EH (cell line): ENCODE measurements around the gene BCL11B.
"Not testable (repeated sequence)": the region's sequence is repeated elsewhere in the genome, so short reads cannot be mapped to it uniquely, and the experiment has no call there.

Experiments used
- DNase-seq: peaks from one replicate; pipeline ENCODE4 v3.0.0-alpha.2; 2015; ENCODE audit warnings: low read depth

Gene BCL11B

DNA sequence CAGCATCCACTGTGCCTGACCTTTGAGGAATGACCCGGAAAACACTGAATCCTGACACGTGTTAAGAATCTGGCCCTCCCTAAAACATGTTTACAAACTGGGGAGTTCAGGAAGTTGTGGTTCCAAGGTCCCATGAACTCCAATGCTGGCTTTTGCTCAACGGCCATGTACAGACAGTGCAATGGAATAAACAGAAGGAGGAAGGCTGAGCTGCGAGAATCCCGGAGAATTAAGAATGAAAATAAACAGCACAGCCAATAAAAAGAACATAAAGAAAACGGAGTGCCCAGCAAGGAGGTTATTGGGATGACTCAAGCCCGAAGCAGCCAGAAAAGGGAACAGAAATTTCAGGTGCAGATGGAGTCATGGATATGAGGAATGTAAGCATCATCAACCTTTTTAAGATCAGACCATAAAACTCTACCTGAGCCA lies 32.3 kb downstream of the BCL11B start:
- no peak for DNase-seq

DNA sequence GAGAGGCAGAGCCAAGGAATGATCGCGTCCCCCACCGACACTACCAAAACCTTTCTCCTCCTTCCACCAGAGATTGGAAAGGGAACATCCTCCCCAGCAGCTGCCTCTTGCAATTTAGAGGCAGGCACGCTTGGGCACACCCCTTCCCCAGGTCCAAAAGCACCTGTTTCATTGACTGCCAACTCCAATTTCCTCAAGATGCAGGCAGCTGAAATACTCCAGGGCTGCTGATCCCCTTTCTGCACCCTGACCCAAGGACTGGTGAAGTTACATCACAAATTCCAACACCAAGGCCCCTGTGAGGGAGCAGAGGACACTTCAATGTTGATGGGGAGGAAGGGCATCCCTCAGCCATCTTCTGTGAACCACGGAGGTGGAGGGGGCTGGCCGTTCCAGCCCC lies 33.8 kb downstream of the BCL11B start:
- no peak for DNase-seq

DNA sequence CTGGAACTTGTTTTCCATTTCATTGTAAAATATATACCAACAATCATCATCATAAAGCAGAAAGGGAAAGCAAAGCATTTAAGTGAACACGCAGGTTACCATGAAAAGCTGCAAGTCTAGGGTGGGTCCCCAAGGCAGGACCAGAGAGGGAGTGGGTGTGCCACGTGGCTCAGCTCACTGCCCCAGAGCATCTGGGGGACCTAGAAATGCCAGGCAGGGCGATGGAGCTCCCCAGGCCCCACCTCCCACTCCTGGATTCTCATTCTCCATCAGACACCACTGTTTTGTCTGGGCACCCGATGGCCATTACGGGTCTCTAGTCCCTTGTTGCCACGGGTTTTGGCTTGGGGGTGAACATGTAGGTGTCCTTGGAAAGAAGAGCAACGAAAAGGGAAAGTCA lies 34.7 kb downstream of the BCL11B start:
- DNase-seq: no peak

DNA sequence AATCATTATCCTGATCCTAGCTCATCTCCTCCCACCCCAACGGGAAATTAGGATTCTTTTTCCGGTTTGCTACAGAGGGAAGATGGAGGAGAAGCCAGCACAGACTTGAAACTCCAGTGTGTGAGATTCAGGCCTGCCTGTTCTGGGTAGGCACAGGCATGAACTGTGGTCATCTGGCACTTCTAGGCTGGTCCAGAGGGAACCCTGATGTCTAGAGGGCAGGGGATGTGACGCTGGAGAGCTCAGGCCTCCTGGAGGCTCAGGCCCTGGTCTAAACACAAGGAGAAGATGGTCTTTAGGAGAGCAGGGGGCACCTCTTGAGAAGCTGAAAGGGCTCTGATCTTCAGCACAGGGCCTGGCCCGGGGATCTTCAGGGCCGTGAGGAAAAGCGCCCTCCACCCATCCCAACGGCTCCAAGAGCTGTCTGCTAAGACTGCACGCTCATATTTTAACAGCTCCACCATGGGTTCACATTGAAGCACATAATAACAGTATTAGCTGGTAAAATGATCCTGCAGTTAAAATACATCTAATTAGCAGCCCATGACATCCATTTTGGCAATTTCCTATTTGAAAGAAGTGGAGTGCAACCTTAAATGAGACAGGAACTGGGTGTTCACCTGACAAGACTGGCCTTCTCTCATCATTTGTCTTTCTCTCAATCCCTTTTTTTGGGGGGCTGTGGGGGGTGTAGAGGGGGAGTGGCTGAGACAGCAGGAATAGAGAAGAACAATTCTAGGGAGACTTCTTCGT lies 35.4 kb downstream of the BCL11B start:
- DNase-seq: no peak

DNA sequence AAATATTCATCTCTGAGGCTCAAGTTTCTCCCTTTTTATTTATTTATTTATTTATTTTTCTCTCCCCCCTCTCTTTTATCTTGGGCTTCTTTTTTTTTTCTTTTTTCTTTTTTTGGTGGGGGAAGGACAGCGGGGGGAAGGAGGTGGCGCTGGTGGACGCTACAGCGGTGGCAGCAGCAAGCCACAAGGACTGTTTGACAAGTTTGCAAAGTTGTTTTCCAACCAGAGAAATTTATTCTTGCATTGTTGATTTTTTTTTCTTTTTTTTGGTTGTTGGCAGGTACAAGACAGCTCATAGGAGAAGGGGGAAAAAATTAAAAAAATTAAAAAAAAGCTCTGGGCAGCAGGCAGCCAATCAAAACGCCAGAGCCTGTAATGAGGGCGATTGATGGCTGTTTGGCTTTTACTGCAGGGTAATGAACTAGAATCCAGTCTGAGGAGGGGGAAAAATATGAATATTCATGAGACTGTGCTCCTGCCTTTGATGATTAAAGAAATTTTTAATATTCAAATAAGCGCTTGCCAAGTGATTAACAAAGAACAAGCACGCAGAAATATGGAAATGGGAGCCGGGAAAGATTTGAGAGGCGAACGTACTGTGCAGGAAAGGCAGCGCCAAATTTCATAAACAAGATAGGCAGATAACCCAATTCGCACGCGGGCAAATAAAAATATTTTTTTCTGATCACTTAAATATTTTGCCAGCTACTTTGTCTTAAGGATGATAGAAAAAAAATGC lies 36.2 kb downstream of the BCL11B start:
- DNase-seq: no peak

DNA sequence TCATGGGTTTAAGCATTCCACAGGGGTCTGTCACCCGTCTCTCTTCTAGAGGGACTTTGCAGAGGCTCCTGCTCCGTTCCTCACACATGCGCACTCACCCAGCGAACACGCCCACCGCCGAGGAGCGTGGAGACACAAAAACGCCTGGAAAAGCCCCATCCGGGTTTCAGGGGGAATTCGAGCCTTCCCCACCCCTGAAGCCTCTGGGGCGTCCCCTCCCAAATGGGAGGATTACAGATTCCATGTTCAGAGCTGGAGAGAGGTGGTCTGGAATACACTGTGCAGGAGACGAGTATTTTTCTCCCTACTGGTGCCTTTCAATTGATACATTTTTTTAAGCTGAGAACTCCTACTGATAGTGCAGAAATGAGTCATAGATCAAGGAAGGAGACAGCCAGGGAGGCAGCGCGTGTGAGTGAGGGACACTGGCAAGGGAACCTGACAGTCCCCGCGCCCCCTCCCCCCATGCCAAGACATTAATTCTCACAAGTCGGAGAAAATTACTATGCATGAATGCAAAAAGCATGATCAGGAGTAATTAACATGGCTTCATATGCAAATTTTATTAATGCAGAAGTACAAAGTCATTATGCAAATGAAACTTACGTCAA lies 36.9 kb downstream of the BCL11B start:
- no peak for DNase-seq

DNA sequence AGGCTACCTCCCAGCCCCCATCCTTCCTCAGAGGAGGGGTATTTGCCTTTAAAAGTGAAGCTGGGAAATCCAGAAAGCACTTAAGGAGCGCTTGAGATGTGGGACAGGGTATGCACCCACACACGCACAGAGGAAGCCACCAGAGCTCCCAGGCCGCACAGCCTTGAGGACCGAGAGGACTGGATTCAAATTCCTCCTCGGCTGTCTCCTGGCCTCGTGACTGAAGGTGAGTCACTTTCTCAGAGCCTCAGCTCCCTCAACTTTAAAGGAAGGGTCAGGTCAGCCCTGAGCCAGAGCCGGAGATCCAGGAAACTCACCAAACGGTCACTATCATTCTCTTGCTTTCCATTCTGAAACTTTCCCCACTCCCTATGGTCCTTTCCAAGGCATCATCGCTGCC lies 37.6 kb downstream of the BCL11B start:
- no peak for DNase-seq

DNA sequence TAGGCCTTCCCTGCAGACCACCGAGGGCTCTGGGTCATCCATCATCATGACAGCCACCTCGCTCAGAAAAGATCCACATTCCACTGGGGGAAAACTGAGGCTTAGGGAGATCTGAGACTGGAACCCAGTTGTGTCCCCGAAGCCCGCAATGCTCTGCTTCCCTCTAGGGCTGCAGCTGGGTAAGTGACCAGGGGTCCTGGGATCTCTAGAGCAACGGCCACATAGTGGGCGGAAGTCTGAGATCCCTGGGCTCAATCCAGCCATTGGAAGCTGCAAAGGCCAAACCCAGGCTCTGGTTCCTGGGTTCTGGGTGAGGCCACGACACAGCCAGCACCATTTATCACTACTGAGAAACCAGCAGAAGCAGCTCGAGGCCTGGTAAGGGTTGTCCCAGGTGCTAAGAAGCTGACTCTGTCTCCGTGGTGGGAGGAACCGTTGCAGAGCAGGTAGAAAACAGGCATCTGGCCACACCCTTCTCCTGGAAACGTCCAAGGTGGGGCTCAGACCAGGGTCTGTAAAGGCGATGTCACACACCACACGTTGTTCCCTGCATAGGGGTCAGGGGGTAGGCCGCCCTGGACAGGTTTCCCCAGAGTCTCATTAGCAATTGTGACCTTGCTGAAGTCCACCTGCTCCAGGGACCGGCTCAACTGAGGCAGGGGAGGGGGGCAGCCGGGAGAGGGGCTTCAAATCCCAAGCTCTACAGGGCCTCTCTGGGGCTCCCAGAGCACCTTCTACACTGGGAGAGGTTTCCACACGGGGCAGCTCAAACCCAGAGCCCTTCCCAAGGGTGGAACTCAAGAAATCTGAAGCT lies 38.6 kb downstream of the BCL11B start:
- no peak for DNase-seq

DNA sequence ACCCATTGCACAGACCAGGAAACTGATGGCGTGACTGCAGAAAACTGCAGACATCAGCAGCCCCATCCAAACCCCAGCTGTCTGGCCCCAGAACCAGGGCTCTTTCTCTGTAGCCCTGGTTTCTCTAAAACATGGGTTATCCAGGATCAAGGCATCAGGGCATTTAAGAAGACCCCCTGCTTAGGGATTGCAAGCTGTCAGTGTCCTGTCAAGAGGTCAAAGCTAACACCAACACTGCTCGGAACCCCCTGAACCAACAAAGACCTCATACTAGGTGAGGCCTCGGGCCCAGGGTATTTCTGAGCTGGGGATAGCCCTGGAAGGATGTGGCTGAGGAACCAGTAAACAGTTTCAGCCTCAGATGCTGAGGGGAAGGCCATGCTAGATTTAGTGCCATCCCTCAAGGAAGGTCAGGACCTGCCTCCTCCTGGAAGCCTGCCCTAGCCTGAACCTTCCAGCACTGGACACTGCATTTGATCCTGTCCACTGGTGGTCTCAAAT lies 39.2 kb downstream of the BCL11B start:
- no peak for DNase-seq

DNA sequence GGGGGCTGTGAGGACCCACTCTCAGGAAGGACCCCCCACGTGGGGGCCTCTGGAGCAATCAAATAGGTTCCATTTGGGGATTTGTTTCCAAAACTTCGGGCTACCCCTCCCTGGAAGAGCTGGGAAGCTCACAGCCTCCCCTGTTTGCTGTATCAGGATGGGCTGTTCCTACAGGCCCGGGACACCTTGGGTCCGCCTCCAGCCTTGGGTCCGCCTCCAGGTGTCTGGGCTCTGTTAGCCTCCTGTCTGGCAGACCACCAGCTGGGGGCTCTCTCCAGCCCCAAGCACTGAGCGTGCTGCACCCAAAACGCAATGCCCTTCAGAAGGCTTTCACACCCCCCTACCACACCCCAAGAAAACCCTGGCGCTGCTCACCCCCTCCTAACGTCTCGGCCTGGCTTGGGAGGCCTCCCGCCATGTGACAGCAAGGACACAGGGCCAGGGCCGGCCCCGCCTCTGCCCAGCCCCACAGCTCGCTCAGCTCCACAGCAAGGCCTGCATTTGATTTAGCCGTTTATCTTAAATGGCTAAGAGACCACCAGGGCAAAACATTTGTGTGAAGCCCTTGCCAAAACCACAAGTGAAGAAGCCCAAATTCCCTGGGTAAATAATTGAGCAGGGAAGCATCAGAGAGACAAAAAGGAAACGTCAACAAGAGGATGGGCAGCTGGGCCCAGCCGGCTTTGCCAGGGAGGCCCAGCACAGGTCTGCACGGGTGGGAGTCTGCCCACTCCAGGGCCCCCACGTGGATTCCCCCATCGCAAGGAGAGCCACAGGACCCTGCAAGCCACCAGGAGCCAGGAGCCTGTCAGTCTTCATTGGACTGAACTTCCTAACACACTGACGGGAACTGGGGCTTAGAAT lies 39.9 kb downstream of the BCL11B start:
- no peak for DNase-seq

DNA sequence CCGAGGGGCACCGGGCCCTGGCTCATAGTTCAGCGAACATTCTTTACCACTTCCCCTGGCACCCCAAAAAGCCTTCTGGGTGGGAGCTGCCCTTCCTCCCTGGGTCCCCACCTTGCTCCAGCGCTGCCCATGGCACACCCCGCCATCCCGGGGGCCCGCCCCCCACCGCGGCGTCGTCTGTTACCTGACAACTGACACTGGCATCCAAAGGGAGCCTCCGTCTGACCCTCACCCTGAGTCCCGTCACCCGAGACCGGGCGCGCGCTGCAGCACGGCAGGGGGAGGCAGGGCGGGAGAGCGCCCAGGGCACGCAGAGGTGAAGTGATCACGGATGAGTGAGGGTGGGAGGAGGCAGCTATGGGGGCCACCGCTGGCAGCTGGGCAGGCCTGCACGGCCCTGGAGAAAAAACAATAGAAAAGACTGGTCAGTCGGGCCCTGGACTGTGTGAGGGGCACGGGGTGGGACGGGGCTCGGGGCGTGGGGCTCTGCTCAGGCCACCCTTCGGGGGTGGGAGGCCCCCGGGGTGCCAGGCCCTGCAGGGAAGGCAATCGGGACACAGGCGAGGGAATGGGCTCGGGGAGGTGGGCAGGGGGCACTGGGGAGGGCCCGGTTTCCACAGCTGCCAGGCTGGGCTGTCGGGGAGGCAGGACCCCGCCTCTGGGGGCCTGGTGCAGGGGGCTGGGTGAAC lies 40.7 kb downstream of the BCL11B start:
- no peak for DNase-seq

DNA sequence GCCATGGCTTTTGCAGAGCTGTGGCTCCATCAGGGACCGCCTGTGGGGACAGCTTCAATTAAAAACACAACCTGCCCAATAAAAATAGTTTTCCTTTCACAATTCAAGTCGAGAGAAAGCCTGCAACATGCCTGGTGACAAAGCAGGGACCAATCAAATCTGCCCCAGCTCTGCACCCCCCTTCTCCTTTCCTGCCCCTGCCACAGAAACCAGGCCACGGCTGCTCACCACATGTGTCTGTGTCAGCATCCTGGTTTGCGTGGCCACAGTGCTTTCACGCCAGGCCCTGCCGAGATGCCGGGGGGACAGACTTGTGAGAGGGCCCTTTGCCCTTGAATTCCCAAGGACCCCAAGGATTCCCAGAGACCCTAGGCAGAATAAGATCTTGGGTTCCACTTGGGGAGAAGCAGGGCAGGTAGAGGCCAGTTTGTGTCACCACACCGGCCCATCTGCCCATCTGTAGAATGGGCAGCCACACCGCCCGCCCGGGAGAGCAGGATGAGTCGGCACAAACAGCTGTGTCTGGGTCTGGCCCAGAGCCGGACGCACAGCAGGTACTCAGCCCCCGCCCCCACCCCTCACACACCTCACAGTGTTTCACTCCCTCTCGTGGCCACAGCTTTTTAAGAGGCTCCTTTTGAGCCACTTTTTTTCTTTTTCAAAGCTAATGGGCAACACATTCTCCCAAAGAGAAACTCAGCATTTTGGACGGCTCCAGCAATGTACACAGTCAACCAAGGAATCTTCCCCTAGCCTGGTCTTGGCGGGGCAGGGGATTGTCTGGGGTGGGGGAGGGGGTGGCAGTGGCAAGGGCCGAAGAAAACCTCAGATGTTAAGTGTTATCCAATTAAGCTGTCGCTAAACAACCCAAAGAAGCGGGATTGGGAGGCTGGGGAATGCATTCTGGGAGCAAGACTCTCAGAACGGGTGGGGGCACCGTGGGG lies 41.5 kb downstream of the BCL11B start:
- DNase-seq: no peak

DNA sequence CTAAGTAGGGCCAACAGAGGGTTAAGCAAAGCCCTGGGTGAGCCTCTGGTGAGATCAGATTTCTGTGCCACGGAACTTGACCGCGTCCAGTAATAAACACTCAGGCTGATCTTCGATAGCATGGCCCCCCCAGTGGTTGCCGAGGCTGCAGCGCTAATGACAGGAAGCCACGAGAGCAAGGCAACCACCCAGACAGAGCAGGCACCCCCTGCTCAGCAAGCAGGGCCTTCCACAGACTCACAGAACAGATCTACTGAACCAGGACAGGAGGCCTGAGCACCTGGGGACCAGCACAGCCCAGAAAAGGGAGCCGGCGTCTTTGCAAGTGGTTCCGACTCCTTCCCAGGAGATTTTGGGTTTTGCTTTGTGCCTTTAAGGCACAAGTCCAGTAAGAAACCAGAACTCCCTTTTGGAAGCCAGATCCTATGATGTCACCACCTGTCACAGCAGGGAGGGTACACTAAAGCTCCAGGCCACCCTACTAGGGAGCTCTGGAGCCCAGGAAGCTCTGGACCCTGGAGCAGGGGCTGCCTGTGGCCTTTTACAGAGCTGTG lies 42.3 kb downstream of the BCL11B start:
- no peak for DNase-seq

DNA sequence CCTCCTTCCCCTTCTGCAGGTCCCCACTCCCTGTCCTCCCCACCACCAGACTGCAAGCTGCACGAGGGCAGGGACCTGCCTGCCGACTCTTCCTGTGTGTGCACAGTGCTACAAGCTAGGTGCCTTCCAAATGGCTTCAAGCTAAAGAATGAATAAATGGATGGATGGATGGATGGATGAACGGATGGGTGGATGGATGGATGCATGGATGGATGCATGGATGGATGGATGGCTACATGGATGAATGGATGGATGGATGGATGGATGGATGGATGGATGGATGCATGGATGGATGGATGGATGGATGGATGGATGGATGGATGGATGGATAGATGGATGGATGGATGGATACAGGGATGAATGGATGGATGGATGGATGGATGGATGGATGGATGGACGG lies 43.2 kb downstream of the BCL11B start:
- DNase-seq: not testable (repeated sequence)

DNA sequence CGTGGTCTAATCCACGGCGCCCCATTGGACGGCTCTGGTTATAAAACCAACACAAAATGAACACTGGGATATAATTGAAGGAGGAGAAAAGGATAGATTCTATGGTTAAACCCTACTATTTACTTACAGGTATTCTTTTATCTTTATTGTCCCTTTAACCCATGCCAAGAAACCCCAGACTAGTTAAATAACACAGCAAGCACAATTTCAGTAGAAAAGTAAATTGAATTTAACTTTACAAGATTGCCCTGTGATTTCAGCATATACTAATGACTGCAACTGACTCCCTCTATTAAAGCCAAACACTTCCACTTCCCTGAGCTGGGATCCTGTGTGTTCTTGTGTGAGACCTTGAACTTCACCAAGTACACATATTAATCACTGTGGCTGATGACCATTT lies 45.3 kb downstream of the BCL11B start:
- no peak for DNase-seq

DNA sequence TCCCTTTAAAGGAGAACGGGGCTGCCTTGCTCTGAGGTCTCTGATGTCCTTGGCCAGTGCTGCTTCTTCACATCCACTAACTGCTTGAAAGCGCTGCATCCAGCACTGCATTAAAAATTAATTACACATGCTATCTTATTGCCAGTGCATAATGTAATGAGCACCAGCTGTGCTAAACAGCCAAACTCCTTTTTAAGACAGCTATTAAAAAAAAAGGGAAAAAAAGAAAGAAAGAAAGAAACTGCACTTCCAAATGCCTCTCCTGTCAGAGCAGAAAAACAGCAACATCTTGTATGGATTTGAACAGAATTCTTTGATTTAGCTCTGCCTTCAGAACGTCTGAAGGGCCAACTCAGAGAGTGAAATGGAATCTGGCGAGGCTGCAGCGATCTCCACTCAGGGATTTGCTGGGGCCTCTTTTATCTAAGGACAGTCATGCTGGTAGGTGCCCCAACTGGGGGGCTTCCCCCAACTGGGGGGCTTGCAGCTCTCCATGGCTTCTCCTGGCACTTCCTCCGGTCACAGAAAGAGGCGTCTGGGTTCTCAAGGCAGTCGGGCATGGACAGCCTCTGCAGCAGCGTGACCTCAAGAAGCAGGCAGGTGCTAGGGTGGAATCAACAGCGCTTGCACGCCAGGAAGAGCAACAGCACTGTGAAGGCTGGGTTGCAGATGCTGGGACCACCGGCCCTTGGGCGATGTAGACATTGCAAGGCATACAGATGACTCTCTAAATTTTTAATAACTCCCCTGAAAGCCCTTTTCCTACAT lies 46.4 kb downstream of the BCL11B start:
- no peak for DNase-seq

DNA sequence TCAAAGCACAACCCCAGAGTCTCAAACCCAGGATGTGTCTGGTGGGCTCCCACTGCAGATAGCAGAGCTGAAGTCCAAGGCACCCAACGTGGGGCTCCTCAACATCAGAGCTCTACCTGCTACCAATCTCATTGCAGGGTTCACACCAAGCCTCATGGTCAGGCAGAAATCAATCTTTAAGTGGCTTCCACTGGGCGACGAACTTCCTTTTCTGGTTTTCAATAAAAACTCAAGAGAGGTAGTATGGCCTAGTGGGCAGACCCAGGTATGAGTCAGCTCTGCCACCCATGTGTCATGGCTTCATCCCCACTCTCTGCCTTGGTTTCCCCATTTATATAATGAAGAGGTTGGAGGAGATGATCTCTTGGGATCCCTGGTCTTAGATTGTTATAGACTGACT lies 47.0 kb downstream of the BCL11B start:
- no peak for DNase-seq
